Ascending aorta (tissue), 2 donors: ENCODE data around the gene TUBB2B. TPM values are rescaled to one million over a fixed set of nuclear protein-coding genes. Genes with fewer than 3 reads are reported as not detected.
"Not testable (repeated sequence)": the region's sequence is repeated elsewhere in the genome, so short reads cannot be mapped to it uniquely, and the experiment has no call there.

Source experiments
- DNase-seq, 2 donors: peaks; one replicate each; pipeline ENCODE4 v3.0.0-alpha.2; 2019; ENCODE audit warnings: low spot score in 2 of 2
- H3K27ac ChIP-seq, 2 donors: fragments of 200-600 bp; sonication (generic); one replicate each; pipeline ENCODE4 v1.5.1; 2016 to 2017; ENCODE audit warnings: mild to moderate bottlenecking in 1 of 2
- H3K27me3 ChIP-seq: fragments of 200-600 bp; sonication (generic); one replicate; pipeline ENCODE4 v1.5.1; 2017
- H3K36me3 ChIP-seq, 2 donors: fragments of 200-600 bp; sonication (generic); one replicate each; pipeline ENCODE4 v1.5.1; 2016
- H3K4me1 ChIP-seq, 2 donors: fragments of 200-600 bp; sonication (generic); one replicate each; pipeline ENCODE4 v1.5.1; 2016 to 2017; ENCODE audit warnings: mild to moderate bottlenecking in 1 of 2
- H3K4me3 ChIP-seq, 2 donors: fragments of 200-600 bp; sonication (generic); one replicate each; pipeline ENCODE4 v1.5.1; 2016 to 2017; ENCODE audit warnings: mild to moderate bottlenecking in 1 of 2
- H3K9me3 ChIP-seq, 2 donors: fragments of 200-600 bp; sonication (generic); one replicate each; pipeline ENCODE4 v1.5.1; 2016
- intact Hi-C: fragments of 100-400 bp; cut with DNase I; formaldehyde crosslinking; loops from one replicate; pipeline ENCODE4 v1.15.1; 2023
- total RNA-seq: library from RNA; depleted of rRNA; stranded (reverse); fragments of >200 nt; gene quantifications from one replicate; pipeline ENCODE4 v1.1.0, GENCODE V29; 2016
- TF ChIP-seq, protein P1 (sequence below), 3 experiments: fragments of 200-600 bp in 2 of 3; fragments of 450-650 bp in 1 of 3; sonication (generic) in 2 of 3; IDR thresholded peaks; one replicate each; pipeline ENCODE4 v1.5.1; 2016 to 2019; ENCODE audit warnings: antibody characterized with exemption in 3 of 3, mild to moderate bottlenecking in 1 of 3, moderate library complexity in 1 of 3

Gene TUBB2B
- total RNA-seq, 1 donor from 2014 or later = not detected

DNA sequence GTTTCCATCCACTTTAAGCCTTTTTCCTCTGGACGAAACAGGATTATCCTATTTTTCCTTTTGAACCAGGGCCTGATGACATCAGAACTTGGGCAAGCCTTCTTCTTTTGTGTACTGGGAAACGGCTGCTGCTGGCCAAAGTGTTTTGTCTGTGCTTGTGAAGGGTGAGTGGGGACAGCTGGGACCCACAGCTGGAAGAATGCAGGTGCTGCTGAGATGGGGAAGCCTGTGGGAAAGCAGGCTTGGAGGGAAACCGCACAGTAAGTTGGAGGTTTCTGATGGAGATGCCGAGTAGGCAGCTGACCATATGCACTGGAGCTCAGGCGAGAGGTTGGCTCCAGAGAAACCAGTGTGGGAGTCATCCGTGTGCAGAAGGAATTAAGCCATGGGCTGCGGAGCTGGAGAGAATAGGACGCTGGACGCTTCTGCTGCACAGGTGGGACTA lies 22.8 kb upstream of the TUBB2B start:
- Histone ChIP-seq H3K27ac (no peak overlapping the region), H3K4me1 (peaks cover 0 to 4% of the 10 kb centered on the region in 2 donors), H3K9me3 (no peaks in the 10 kb centered on the region), H3K4me3 (no peak overlapping the region), H3K27me3 (no peaks in the 10 kb centered on the region), H3K36me3 (no peaks in the 10 kb centered on the region)
- TF ChIP-seq, protein P1, sequence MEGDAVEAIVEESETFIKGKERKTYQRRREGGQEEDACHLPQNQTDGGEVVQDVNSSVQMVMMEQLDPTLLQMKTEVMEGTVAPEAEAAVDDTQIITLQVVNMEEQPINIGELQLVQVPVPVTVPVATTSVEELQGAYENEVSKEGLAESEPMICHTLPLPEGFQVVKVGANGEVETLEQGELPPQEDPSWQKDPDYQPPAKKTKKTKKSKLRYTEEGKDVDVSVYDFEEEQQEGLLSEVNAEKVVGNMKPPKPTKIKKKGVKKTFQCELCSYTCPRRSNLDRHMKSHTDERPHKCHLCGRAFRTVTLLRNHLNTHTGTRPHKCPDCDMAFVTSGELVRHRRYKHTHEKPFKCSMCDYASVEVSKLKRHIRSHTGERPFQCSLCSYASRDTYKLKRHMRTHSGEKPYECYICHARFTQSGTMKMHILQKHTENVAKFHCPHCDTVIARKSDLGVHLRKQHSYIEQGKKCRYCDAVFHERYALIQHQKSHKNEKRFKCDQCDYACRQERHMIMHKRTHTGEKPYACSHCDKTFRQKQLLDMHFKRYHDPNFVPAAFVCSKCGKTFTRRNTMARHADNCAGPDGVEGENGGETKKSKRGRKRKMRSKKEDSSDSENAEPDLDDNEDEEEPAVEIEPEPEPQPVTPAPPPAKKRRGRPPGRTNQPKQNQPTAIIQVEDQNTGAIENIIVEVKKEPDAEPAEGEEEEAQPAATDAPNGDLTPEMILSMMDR (IDR thresholded peaks at IDR 0.05) = no peak
- no peak for DNase-seq
- intact Hi-C loops = loop anchor here (2.0 to 10.0 kb wide), 2 partner anchors 15 to 255 kb away; partner anchors contain the start of gene NQO2

GRCh38 chr6:3249821-3250220 lies 22.4 kb upstream of the TUBB2B start:
- H3K27me3 ChIP-seq = no peaks in the 10 kb centered on the region
- no peaks in the 10 kb centered on the region for H3K36me3 ChIP-seq
- H3K27ac ChIP-seq = no peak overlapping the region
- DNase-seq = no peak
- H3K4me3 ChIP-seq = no peak overlapping the region
- intact Hi-C loops = loop anchor here (2.0 to 10.0 kb wide), 2 partner anchors 15 to 255 kb away; partner anchors contain the start of gene NQO2
- peaks cover 0 to 4% of the 10 kb centered on the region in 2 donors for H3K4me1 ChIP-seq
- TF ChIP-seq, protein P1 (IDR thresholded peaks at IDR 0.05) = no peak
- no peaks in the 10 kb centered on the region for H3K9me3 ChIP-seq

GRCh38 chr6:3247255-3248146 lies 20.0 kb upstream of the TUBB2B start:
- TF ChIP-seq, protein P1 (IDR thresholded peaks at IDR 0.05) = no peak
- Histone ChIP-seq H3K4me3 (peak overlapping the region; percentile 31 to 52), H3K27ac (no peak overlapping the region), H3K4me1 (peaks cover 0 to 4% of the 10 kb centered on the region in 2 donors), H3K36me3 (no peaks in the 10 kb centered on the region), H3K27me3 (no peaks in the 10 kb centered on the region), H3K9me3 (no peaks in the 10 kb centered on the region)
- intact Hi-C loops = no loop called here
- DNase-seq = no peak

- Histone ChIP-seq H3K36me3 (no peaks in the 10 kb centered on the region), H3K27me3 (no peaks in the 10 kb centered on the region), H3K9me3 (no peaks in the 10 kb centered on the region), H3K4me1 (peaks cover 0 to 4% of the 10 kb centered on the region in 2 donors), H3K27ac (no peak overlapping the region), H3K4me3 (no peak overlapping the region)
- intact Hi-C loops = no loop called here
- TF ChIP-seq, protein P1 (IDR thresholded peaks at IDR 0.05) = no peak
- no peak for DNase-seq
Observed at GRCh38 chr6:3245216-3245615, 17.8 kb upstream of the TUBB2B start.

- H3K27ac ChIP-seq, H3K4me1 ChIP-seq, H3K4me3 ChIP-seq, intact Hi-C loops, H3K27me3 ChIP-seq, H3K36me3 ChIP-seq, DNase-seq, H3K9me3 ChIP-seq: not testable (repeated sequence)
Observed at GRCh38 chr6:3244832-3245161, 17.3 kb upstream of the TUBB2B start.
